Ascending aorta (tissue), 2 donors: ENCODE measurements around the gene DHX35. TPM values are rescaled to one million over a fixed set of nuclear protein-coding genes. Genes with fewer than 3 reads are reported as not detected.

Experiments
- DNase-seq, 2 donors: peaks; one replicate each; pipeline ENCODE4 v3.0.0-alpha.2; 2019; ENCODE audit warnings: low spot score in 2 of 2
- H3K27ac ChIP-seq, 2 donors: fragments of 200-600 bp; sonication (generic); one replicate each; pipeline ENCODE4 v1.5.1; 2016 to 2017; ENCODE audit warnings: mild to moderate bottlenecking in 1 of 2
- H3K27me3 ChIP-seq: fragments of 200-600 bp; sonication (generic); one replicate; pipeline ENCODE4 v1.5.1; 2017
- H3K36me3 ChIP-seq, 2 donors: fragments of 200-600 bp; sonication (generic); one replicate each; pipeline ENCODE4 v1.5.1; 2016
- H3K4me1 ChIP-seq, 2 donors: fragments of 200-600 bp; sonication (generic); one replicate each; pipeline ENCODE4 v1.5.1; 2016 to 2017; ENCODE audit warnings: mild to moderate bottlenecking in 1 of 2
- H3K4me3 ChIP-seq, 2 donors: fragments of 200-600 bp; sonication (generic); one replicate each; pipeline ENCODE4 v1.5.1; 2016 to 2017; ENCODE audit warnings: mild to moderate bottlenecking in 1 of 2
- H3K9me3 ChIP-seq, 2 donors: fragments of 200-600 bp; sonication (generic); one replicate each; pipeline ENCODE4 v1.5.1; 2016
- CTCF ChIP-seq, 3 experiments: fragments of 200-600 bp in 2 of 3; fragments of 450-650 bp in 1 of 3; sonication (generic) in 2 of 3; IDR thresholded peaks; one replicate each; pipeline ENCODE4 v1.5.1; 2016 to 2019; ENCODE audit warnings: antibody characterized with exemption in 3 of 3, mild to moderate bottlenecking in 1 of 3, moderate library complexity in 1 of 3
- intact Hi-C: fragments of 100-400 bp; cut with DNase I; formaldehyde crosslinking; loops from one replicate; pipeline ENCODE4 v1.15.1; 2023
- total RNA-seq: library from RNA; depleted of rRNA; stranded (reverse); fragments of >200 nt; gene quantifications from one replicate; pipeline ENCODE4 v1.1.0, GENCODE V29; 2016

The DHX35 gene
- total RNA-seq, 1 donor from 2014 or later, result 35.3 TPM

DNA sequence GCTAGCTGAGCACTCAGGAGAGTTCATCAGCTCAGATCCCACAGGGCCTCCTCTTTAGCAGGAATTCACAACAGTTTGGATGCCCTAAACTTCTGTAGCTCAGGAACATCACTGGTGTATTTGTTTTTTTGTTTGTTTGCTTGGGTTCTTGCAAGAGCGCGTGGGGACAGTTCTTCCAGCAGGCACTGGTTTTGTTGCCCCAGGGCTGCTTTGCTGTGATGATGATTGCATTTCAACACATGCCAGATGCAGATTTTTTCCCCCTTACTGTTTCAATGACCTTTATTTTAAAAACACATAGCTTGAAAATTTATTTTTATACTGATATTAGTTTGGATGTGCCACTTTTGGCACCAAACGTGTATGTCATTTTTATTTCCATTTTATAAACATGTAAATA, 77.1 kb downstream of the DHX35 start:
- H3K27ac ChIP-seq, result no peak overlapping the region

DNA sequence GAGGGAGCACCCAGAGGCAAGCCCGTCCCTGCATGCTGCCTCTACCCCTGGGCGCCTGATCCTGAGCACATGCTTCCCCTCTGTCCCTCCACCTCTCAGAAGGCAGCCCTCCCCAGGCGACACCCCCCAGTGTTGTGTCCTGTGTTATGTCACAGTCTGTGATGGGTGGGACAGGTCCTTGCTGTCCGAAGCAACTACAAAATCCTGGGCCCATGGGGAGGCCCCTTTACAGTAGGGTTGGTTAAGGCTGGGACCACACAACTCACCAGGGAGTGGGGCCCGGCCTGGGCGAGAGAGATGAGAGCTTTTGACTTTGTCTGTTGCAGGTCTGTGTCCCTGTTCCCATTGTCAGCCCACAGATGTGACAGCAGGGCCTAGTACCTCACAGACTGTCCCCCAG, 78.0 kb downstream of the DHX35 start:
- Histone ChIP-seq H3K4me3 (no peak overlapping the region), H3K36me3 (peaks cover 40 to 68% of the 10 kb centered on the region in 2 donors), H3K27ac (no peak overlapping the region), H3K27me3 (no peaks in the 10 kb centered on the region), H3K4me1 (no peaks in the 10 kb centered on the region), H3K9me3 (no peaks in the 10 kb centered on the region)
- no peak for DNase-seq
- TF ChIP-seq CTCF (IDR thresholded peaks at IDR 0.05), result no peak
- intact Hi-C loops, result no loop called here

More for the DNA sequence above, 77.1 kb downstream of the DHX35 start:
- H3K27me3 ChIP-seq, result no peaks in the 10 kb centered on the region
- H3K4me3 ChIP-seq, result no peak overlapping the region
- H3K4me1 ChIP-seq, result no peaks in the 10 kb centered on the region
- no peak for DNase-seq
- no peak for TF ChIP-seq CTCF (IDR thresholded peaks at IDR 0.05)
- no peaks in the 10 kb centered on the region for H3K9me3 ChIP-seq
- peaks cover 47 to 74% of the 10 kb centered on the region in 2 donors for H3K36me3 ChIP-seq
- intact Hi-C loops, result no loop called here

DNA sequence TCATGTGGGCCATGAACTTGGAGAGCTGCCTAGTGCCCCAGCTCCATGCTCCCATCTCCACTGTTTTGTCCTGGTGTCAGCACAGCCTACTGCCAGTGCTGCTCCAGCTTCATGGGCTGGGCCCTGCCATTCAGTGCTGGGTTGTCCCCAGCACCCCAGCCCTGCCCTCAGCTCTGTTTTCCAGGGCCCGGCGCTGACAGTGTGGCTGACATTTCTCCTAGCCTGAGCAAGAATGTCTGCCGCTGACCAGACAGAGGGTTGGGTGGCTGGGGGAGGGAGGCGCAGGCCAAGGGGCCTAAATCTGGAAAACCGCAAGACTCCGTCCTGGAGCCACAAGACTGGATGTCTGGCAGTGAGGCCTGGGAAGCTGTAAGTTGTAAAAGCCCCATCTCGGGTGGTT, 78.9 kb downstream of the DHX35 start:
- intact Hi-C loops, result no loop called here
- Histone ChIP-seq H3K4me3 (no peak overlapping the region), H3K27me3 (no peaks in the 10 kb centered on the region), H3K36me3 (peaks cover 32 to 58% of the 10 kb centered on the region in 2 donors), H3K9me3 (no peaks in the 10 kb centered on the region), H3K27ac (no peak overlapping the region), H3K4me1 (no peaks in the 10 kb centered on the region)
- no peak for TF ChIP-seq CTCF (IDR thresholded peaks at IDR 0.05)
- DNase-seq, result no peak

DNA sequence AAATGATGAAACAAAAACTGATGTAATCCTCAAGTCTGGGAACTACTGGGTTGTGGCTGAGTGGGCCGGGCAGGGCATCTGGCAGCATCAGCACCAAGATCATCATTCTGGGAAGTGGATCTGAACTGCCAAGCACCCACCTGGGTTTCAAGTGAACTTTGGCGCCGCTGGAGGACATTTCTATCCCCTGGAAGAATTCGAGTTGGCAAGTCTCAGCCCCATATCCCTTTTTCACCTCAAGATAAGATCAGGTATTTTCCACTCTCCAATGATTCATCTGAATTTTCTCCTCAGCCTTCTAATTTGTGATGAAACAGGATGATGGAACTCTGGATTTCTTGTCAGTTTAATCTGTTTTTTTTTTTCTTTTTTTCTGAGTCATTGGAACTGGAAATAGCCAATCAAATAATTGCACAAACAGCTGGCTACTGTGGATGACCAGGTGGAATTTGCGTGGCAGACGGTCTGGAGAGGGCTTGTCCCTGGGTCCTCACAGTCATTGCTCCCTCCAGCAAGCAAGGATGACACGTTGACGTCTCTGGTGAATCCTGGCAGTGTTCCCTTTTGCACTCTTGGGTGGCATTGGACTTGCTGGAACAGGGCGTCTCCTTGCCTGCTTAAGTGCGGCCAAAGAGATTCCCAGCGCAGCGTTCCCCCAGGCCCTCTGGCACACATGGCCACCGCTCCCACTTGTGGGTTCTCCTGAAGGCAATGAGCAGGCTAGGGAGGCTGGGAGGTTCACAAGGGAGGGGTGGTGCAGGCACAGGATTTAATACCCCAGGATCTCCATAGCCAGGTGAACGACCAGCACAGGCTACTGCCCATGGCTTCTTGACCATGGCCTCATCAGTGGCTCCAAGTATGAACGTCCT, 80.4 kb downstream of the DHX35 start:
- peak in 1 of 2 donors; percentile 61 for DNase-seq
- Histone ChIP-seq H3K27ac (no peak overlapping the region), H3K4me1 (no peaks in the 10 kb centered on the region), H3K4me3 (no peak overlapping the region), H3K9me3 (no peaks in the 10 kb centered on the region), H3K27me3 (no peaks in the 10 kb centered on the region), H3K36me3 (peaks cover 22 to 45% of the 10 kb centered on the region in 2 donors)
- TF ChIP-seq CTCF (IDR thresholded peaks at IDR 0.05), result no peak
- intact Hi-C loops, result no loop called here

GRCh38 chr20:39044501-39044900, 82.4 kb downstream of the DHX35 start:
- intact Hi-C loops, result no loop called here
- H3K27ac ChIP-seq, result no peak overlapping the region

More at GRCh38 chr20:39044501-39044900, 82.4 kb downstream of the DHX35 start:
- Histone ChIP-seq H3K36me3 (peaks cover 14 to 25% of the 10 kb centered on the region in 2 donors), H3K4me1 (no peaks in the 10 kb centered on the region), H3K27me3 (no peaks in the 10 kb centered on the region), H3K9me3 (no peaks in the 10 kb centered on the region), H3K4me3 (no peak overlapping the region)
- no peak for DNase-seq
- no peak for TF ChIP-seq CTCF (IDR thresholded peaks at IDR 0.05)
